Activated gamma-delta T cell (primary cell): ENCODE data around the gene RNF43.

Experiments
- DNase-seq: peaks from one replicate; lab custom pipeline; 2025; lab: John Stamatoyannopoulos, UW

RNF43 gene

GRCh38 chr17:58381124-58382035 is 36.0 kb downstream of the RNF43 start:
- no peak for DNase-seq

GRCh38 chr17:58380207-58381123 is 36.9 kb downstream of the RNF43 start:
- no peak for DNase-seq

GRCh38 chr17:58379511-58379824 is 37.9 kb downstream of the RNF43 start:
- no peak for DNase-seq

GRCh38 chr17:58378733-58379510 is 38.4 kb downstream of the RNF43 start:
- DNase-seq: no peak

GRCh38 chr17:58377661-58378060 is 39.7 kb downstream of the RNF43 start:
- DNase-seq: no peak

GRCh38 chr17:58377093-58377601 is 40.2 kb downstream of the RNF43 start:
- DNase-seq: no peak

- no peak for DNase-seq
Measured at GRCh38 chr17:58376472-58377000, 40.8 kb downstream of the RNF43 start.

GRCh38 chr17:58375811-58376210 is 41.5 kb downstream of the RNF43 start:
- DNase-seq: no peak

GRCh38 chr17:58375256-58375655 is 42.1 kb downstream of the RNF43 start:
- no peak for DNase-seq

GRCh38 chr17:58373923-58374322 is 43.4 kb downstream of the RNF43 start:
- no peak for DNase-seq

- DNase-seq: no peak
Measured at GRCh38 chr17:58373003-58373402, 44.3 kb downstream of the RNF43 start.

- DNase-seq: no peak
Measured at GRCh38 chr17:58371300-58371950, 45.9 kb downstream of the RNF43 start.

GRCh38 chr17:58370716-58371115 is 46.6 kb downstream of the RNF43 start:
- DNase-seq: no peak

GRCh38 chr17:58370309-58370708 is 47.0 kb downstream of the RNF43 start:
- no peak for DNase-seq

- DNase-seq: no peak
Measured at GRCh38 chr17:58369214-58370031, 47.9 kb downstream of the RNF43 start.

- no peak for DNase-seq
Measured at GRCh38 chr17:58368860-58369213, 48.5 kb downstream of the RNF43 start.
